Right ventricle myocardium inferior (tissue), 1 donor: Measurements from ENCODE around the gene UBE2L3. TPM values are rescaled to one million over a fixed set of nuclear protein-coding genes. Genes with fewer than 3 reads are reported as not detected.
A peak's percentile ranks its signal among the peaks of the same experiment; 100 is the strongest.

Source experiments
- ATAC-seq: fragments of 200-7000 bp; cut with Tn5 transposase; one replicate; pipeline ENCODE4 v1.9.1; 2020; ENCODE audit warnings: mild to moderate bottlenecking, moderate library complexity
- DNase-seq: peaks from one replicate; pipeline ENCODE4 v3.0.0; 2021; ENCODE audit errors: missing footprints
- intact Hi-C: fragments of 100-400 bp; cut with DNase I; formaldehyde crosslinking; loops from one replicate; pipeline ENCODE4 v1.11.0; 2022
- total RNA-seq: library from RNA; stranded (reverse); fragmentation: NEBNext Ultra II Directional; extraction: Animal tissue kit (Norgen Biotek cat#: 25700); gene quantifications from one replicate; pipeline ENCODE4 v1.2.1, GENCODE V29; 2021
- donor health status: DM: no; HTN: yes; CAD: no; lungs with severe emphysema.

UBE2L3 gene
- total RNA-seq, 1 donor from 2014 or later, result 51.0 TPM

DNA sequence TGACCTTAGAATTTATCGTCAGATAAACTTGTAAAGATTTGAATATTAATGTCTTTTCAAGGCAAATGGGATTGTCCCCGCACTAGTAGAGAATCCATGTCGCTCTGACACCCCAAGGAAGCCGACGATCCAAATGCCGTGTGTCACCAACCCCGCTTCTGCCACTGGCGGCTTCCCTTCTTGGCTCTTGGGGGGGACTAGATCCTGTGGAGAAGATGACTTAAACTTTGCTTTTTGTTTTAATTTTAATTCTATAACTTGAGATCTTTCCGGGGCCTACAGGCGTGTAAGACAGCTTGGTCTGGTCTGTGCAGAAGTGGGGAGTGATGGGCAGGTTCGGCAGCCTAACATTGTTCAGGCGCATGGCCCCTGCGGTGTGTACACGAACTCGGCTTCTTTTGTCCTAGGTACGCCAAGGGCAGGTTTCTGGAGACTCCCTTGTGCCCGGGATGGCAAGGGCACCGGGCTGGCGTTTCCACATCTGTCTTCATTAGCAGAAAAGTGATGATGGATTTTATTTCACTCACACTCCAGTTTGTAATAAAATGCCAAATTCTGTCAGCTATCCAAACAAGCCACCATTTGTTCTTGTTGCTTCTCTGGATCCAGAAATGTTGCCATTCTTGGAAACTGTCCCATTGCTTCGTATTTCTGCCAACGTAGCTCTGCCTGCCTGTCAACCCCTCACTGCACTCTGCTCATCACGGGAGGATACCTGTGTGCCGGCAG lies 55.6 kb downstream of the UBE2L3 start:
- no peak for DNase-seq
- intact Hi-C loops, result no loop called here
- ATAC-seq, result no peak

DNA sequence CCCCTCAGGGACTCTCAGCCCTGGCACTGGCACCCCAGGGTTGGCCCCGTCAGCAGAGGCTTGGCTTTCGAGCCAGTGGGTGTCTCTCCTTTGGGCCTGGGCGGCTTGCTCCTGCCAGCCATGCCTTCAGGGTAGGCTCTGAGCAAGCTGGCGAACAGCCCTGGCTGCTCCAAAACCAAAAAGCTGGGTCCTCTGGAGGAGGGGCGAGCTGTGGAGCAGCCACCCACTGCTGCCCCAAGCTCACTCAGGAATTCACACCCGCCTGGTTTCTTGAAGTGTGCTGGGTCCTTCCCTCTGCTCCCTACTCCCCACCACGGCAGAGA lies 56.1 kb downstream of the UBE2L3 start:
- ATAC-seq (no peak), DNase-seq (no peak)
- intact Hi-C loops, result no loop called here

DNA sequence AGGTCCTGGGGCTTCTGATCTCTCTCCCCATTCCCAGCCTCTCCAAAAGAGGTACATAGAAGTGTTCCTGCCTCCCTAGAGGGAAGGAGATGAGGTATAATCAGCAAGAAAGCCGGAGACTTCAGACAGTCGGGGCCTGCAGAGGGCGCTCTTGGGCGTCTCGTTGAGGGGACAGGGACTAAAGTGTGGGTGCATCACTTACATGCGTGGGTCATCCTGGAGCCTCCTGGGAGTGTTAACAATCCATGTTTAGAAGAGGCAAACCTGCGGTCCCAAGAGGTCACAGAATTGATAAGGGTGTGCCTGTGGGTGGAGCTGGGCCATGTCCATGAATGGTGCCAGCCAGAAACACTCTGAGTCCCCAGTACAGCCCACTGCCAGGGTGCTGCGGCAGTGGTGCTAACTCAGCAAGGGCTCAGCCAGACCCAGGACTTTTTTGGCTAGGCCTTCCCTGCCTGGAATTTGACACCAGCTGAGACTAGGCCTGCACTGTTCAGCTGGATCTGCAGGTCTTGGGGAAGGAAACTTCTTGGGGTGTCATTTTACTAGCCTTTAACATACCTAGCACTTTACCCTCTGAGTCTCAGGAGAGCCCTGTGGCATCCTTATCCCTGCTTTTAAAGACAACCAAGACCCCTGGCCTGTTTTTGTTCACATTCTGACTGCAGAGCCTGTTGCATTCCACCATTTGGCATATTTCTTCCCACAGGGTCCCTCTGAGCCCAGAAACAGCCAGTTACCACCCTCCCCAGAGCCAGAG lies 56.8 kb downstream of the UBE2L3 start:
- DNase-seq (no peak), ATAC-seq (peak; percentile 63)
- intact Hi-C loops, result no loop called here

DNA sequence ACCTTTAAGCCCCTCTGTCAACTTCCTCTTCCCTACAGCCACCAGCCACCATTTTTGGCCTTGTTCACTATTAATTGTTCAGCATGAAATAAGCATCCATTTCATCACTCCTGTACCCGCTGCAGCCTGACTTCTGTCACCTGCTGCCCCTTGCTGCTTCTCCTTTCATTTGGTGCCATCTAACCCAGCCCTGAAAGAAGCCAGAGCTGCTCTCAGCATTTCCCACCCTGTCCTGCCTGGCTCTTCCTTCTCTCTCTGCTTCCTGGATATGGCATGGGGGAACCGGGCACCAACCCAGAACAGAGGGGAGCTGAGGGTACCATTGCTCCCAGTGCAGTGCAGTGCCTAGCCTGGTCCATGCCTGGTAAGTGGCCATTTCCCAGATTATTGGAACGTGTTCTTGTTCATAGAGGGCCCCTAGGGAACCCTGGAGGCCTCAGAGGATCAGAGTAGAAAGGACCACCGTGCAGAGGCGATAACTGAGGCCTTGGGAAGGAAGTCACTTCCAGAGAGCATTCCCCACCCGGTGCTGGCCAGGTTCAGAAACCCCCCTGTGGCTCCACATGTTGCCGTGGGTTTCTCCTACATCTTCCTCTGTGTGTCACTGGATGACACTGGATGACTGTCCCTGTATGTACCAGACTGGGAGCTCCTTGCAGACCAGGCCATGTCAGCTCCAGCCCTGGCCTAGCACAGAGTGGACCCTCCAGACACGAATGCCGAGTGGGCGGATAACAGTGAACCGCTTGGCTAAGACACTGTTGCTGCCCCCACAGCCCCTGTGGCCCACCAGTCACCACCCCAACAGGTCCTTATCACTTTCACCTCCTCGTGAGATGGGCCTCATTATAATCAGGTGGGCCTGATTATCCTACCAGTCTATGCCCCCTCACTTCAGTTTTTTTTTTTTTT lies 57.6 kb downstream of the UBE2L3 start:
- intact Hi-C loops, result loop anchor here (5.0 kb wide), 1 partner anchor 33 kb away; no protein-coding TSS in a partner anchor
- ATAC-seq, result no peak
- no peak for DNase-seq

DNA sequence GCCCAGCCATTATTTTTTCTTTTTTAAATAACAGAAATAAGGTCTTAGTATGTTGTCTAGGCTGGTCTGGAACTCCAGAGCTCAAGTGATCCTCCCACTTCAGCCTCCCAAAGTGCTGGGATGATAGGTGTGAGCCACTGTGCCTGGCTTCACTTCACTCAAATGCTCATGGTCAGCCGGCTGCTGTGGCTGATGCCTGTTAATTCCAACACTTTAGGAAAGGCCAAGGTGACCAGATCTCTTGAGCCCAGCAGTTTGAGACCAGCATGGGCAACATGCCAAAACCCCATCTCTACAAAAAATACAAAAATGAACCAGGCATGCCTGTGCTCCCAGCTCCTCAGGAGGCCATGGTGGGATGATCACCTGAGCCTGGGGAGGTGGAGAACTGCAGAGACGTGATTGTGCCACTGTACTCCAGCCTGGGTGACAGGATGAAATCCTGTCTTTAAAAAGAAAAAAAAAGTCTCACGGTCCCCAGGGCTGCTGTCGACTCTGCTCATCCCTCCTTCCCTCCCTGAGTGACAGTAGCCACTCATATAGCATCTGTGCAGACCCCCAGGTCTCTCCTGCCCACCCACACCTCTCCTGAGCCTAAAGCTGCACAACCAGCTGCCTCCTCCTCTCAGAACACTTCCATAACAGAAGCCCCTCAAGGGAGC lies 58.7 kb downstream of the UBE2L3 start:
- intact Hi-C loops, result loop anchor here (5.0 kb wide), 1 partner anchor 34 kb away; no protein-coding TSS in a partner anchor
- no peak for ATAC-seq
- DNase-seq, result no peak

DNA sequence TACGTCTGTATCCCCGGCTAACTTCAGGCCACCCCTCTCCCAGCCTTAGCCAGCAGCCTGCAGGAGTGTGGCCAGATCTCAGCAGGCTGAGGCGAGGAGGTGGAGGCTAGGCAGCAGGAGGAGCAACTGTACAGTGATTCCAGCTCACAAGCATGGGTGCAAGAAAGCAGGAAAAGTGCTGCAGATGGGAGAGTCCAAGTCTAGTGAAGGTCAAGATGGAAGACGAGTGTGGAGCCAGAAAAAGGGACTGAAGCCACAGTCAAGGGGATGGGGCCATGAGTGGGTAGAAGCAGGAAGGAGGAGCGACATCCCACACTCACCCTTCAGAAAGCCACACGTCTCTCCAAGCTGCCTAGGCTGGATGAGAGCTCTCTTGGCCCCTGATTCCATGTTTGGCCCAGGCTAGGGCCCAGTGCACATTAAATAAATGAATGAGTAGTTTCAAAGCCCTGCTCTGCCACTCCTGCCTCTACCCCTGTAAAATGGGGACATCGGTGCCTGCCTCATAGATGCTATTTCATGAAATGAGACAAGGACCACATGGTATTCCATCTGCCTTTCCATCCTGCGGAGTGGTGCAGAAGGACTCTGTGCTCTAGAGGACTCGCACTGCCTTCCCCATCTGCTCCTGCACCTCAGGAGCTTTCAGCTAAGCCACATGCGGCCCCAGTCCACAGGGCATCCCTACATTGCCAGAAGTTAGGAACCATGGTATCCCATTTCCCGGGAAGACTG lies 59.4 kb downstream of the UBE2L3 start:
- intact Hi-C loops, result loop anchor here (5.0 kb wide), 1 partner anchor 35 kb away; no protein-coding TSS in a partner anchor
- ATAC-seq (no peak), DNase-seq (no peak)

DNA sequence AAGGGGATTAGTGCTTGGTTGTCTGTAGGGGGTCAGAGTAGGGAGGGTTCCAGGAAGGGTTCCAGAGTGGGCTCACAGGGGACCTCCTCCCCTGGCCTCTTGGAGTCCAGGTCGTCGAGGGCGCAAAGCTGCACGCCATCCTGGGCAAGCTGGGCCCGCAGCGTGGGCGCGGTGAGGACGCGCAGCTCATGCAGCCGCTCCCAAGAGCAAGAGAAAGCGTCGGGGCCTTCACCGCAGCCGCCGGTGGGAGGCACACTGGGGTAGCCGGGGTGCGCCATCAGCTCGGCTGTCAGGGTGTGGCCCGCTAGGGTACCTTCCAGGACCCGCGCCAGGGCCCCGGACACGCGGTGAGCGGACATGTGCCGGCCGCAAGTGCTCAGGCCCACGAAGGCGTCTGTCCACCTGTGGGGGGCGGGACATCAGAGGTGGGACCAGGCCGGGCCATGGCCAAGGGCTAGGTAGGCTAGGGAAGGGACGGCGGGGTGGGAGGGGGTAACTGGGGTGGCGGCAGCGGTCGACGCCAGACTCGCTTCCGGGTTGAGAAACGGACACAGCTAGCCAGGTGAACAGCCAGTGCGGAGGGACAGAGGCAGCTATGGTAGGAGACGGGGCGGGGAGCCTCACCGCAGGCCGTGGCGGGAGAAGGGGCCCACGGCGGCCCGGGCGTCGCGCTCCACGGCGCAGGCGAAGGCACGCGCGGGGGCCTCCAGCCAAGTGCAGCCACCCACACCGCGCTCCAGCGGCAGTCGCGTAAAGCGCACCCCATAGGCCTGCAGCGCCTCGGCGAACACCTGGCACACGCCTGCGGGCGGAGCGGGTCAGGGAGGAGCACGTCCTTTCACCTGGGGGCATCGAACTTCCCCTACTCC lies 61.1 kb downstream of the UBE2L3 start:
- intact Hi-C loops, result loop anchor here (5.0 kb wide), 1 partner anchor 36 kb away; no protein-coding TSS in a partner anchor
- ATAC-seq (peak; percentile 1), DNase-seq (no peak)

DNA sequence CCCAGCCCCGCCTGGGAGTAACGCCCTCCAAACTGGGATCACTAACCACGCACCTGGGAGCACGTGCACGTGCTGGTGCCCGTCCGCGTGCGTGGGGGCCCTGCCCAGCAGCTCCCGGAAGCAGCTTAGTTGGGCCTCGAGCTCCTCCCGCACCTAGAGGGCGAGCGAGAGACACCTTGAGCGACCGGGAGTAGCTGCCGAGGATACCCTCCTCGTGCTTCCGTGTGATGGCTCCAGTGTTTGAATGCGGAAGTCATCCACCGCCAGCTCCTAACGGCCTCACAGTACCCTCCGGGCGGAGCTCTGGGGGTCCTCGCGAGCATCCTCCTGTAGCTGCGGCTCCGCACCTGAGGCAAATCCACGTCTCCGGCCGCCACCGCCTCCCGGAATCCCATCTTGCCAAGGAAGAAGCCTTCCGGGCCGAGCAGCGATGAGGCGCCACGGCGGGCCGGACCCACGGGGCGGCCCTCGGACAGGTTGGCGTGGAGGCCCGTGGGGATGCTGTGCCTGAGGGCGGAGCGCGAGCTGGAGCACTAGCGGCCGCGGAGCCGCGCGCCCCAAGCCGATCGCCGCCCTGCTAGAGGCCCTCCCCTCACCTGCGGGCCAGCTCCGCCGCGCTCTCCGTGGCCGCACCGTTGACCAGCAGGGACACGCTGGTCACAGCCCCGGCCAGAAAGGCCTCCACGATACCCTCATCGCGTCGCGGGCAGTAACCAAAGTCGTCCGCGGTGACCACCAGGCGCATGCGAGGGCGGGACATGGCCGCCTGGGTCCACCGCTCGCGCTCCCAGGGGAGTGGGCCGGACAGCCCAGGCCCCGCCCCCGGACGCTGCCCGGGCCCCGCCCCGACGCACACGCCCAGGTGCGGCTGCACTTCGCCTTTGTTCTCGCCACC lies 62.0 kb downstream of the UBE2L3 start, which contains the start of gene YDJC:
Gene YDJC (minus strand): TSS at position 768 of the 895 bp plus-strand sequence. CDS start 8 bp downstream, at position 760.
- ATAC-seq (peak; percentile 97), DNase-seq (peak; percentile 97)
- intact Hi-C loops, result loop anchor here (5.0 kb wide), 1 partner anchor 37 kb away; no protein-coding TSS in a partner anchor

DNA sequence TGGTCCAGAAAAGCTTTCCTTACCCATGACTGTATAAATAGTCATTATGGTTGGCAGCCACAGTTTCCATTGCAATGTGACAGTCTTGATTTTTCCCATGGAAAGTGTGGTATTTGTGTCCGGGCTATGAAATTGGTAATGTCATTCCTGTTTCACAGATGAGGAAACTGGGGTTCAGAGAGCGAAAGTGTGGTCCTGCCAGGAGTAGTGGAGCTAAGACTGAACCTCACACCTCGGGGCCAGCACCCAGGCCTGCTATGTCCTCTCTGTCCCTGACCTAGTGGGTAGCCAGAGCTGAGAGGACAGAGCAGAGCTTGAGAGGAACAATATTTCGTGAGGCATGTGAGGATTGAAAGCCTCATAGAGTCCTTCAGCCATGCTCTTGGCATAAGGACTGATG lies 63.5 kb downstream of the UBE2L3 start:
- ATAC-seq (no peak), DNase-seq (no peak)
- intact Hi-C loops, result no loop called here

DNA sequence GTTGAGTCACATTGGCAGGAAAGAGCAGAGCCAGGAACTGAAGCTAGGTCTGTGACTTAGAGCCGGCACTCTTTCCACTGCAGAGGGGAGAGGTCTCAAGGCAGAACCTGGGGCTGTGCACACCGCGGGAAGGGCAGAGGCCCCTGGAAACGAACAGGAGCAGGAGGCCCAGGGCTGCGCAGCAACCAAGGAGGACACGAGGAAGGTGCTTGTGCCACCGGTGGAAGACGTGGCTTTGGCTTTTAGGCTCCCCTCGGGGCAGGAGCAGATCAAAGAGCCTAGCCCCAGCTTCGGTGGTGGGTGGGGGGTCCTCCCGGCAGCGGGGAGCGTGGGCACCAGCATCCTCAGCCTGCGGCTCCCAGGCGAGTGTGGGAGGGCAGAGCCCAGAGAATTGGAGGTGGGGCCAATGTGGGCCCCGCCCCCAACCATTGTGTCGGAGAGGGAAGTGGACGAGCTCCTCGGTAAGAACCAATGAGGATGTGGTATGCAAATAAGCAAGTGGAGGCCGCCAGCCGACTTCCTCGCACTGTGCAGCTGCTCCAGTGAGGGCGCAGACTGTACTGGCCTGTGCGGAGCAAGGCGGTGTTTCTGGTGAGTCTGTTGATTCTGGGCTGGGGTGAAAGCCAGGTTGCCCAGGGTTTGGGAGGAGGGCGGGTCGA lies 64.9 kb downstream of the UBE2L3 start, which contains the start of gene CCDC116:
Gene CCDC116 (plus strand): TSS at position 524 of the 659 bp plus-strand sequence. CDS start 422 bp downstream, outside the sequence.
- no peak for ATAC-seq
- intact Hi-C loops, result no loop called here
- DNase-seq, result no peak

DNA sequence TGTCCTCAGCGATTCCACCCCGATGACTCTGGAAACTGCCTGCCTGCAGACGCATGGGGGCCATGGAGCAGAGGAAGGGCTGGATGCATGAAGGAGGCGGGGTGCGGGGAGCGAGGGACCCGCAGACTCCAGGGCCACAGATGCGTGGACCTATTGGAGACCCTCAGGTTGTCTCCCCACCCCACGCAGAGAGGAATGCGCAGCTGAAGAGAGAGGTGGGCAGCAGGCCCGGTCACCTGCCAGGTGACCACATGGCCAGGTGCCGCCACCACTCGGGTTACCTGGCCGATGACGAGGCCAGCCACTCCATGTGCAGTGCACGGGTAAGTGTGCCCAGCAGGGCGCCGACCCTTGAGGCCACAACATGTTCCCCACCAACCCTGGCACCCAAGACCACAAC lies 65.4 kb downstream of the UBE2L3 start:
- no peak for DNase-seq
- intact Hi-C loops, result no loop called here
- ATAC-seq, result no peak

DNA sequence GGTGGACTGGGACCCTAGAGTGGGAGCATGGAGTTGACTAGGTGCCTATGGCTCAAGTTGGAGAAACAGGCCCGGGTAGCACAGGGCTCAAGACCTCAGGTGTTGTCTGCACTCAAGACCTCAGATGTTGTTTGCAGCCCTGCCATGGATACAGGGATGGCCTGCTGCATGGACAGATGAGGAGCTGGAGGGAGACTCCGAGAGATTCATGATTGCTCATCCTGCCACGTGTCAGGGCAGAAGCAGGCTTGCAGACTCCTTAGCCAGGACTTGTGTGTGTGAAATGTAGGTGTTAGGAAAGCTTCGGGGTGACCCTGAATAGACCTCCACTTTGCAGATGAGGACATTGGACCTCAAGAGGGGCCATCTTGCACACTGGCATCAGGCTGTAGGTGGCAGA lies 66.0 kb downstream of the UBE2L3 start:
- ATAC-seq, result no peak
- DNase-seq, result no peak
- intact Hi-C loops, result no loop called here

DNA sequence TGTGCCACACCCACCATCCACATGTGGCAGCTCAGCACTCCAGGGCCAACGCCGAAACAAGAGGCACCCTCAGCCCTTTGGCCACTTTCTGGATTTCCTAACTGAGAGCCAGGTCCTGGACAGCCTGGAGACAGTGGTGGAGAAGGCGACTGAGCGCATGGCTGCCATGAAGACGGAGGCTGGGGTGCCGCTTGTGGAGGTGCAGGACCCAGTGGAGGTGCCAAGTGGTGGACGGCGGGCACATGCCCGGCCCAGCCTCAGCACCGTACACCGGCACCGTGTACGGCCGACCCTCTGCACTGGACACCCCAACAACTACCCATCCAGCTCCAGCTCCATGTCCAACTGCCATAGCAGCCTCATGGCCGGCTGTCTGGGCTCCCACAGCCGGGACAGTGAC lies 66.6 kb downstream of the UBE2L3 start:
- no peak for ATAC-seq
- no peak for DNase-seq
- intact Hi-C loops, result no loop called here

DNA sequence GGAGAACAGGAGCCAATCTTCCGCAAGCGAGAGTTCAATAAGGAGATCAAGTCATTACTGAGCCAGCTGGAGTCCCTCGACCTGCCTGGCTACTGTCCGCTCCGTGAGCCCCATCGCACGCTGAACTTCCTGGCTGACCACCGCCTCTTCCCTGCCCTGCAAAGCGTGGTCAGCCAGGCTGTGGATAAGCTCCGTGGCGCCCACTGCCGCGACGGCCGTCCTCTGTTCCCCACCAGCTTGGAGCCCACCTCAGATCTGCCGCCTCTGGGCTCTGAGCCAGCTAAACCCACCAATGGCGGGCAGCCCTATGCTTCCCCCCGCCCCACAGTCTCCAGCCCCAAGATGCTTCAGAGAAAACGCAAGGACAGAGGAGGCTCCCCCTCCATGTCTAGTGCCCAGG lies 67.3 kb downstream of the UBE2L3 start:
- intact Hi-C loops, result no loop called here
- DNase-seq, result no peak
- no peak for ATAC-seq

DNA sequence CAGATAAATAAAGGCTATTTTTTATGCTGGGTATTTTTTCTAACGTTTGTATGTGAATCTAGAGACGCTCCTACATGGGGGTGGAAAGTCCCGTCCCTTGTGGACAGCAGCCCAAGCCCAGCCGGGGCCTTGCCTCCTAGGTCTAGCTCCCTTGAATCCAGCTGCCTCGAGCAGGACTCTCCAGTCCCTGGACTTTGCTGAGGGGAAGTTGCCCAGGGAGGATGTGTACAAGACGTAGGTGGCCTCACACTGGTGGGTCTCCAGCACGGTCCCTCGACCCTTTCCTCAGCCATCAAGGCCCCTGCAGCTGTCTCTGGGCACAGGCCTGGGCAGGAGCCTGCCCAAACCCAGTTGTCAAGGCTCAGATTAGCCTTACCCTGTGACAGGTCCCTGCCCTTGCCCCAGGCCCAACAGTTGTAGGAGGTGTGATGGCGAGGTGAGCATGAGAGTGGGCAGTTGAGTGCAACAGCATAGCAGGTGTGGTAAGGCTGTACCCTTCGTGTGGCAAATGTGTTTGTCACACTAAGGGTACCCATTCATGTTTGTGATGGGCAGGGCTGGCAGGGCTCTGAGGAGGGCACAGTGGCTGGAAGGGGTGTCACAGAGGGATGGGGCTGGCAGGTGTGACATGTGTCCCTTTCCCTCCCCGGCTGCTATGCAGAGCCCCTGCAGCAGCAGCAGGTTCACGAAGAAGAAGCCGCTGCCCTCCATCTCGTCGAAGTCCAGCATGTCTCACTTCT lies 68.4 kb downstream of the UBE2L3 start:
- intact Hi-C loops, result no loop called here
- DNase-seq (no peak), ATAC-seq (no peak)
